ENCODE data around the gene ABLIM2.

- no peak for TF ChIP-seq CTCF (IDR thresholded peaks at IDR 0.05)
- no peak for TF ChIP-seq POLR2AphosphoS5 (IDR thresholded peaks at IDR 0.05)
- TF ChIP-seq POLR2A (IDR thresholded peaks at IDR 0.05), result no peak
Observed at GRCh38 chr4:8117278-8117682, 41.3 kb downstream of the ABLIM2 start.
